ENCODE results near the gene CFAP46.

GRCh38 chr10:132783940-132784865, 158.2 kb downstream of the CFAP46 start:
- no peak for TF ChIP-seq SP1 (IDR thresholded peaks at IDR 0.05)
- TF ChIP-seq LEF1 (IDR thresholded peaks at IDR 0.05; ENCODE audit: borderline replicate concordance) = no peak
- TF ChIP-seq TARDBP (IDR thresholded peaks at IDR 0.05) = no peak
- TF ChIP-seq L3MBTL2 (conservative IDR thresholded peaks at IDR 0.05) = no peak
- TF ChIP-seq BHLHE40 (IDR thresholded peaks at IDR 0.05; ENCODE audit: borderline replicate concordance) = no peak
- no peak for TF ChIP-seq SUZ12 (IDR thresholded peaks at IDR 0.05)
- TF ChIP-seq FOXM1 (IDR thresholded peaks at IDR 0.05; ENCODE audit: borderline replicate concordance) = no peak
- TF ChIP-seq FOXA1 (IDR thresholded peaks at IDR 0.05) = no peak
- no peak for TF ChIP-seq CTBP1 (IDR thresholded peaks at IDR 0.05; ENCODE audit: borderline replicate concordance)
- no peak for TF ChIP-seq ZNF384 (IDR thresholded peaks at IDR 0.05)
- no peak for TF ChIP-seq ARNT (IDR thresholded peaks at IDR 0.05)
- no peak for TF ChIP-seq NFRKB (IDR thresholded peaks at IDR 0.05)
- TF ChIP-seq HDGF (IDR thresholded peaks at IDR 0.05; ENCODE audit: borderline replicate concordance) = no peak
- TF ChIP-seq PKNOX1 (IDR thresholded peaks at IDR 0.05) = no peak
